Esophagus squamous epithelium (tissue), 4 donors: ENCODE measurements around the gene SERPINH1.

Source experiments
- CTCF ChIP-seq, 6 experiments: fragments of 450-650 bp in 4 of 6; fragments of 200-600 bp in 2 of 6; sonication (generic) in 2 of 6; IDR thresholded peaks; one replicate each; pipeline ENCODE4 v1.5.1; 2016 to 2019; ENCODE audit warnings: antibody characterized with exemption in 6 of 6, mild to moderate bottlenecking in 4 of 6, moderate library complexity in 4 of 6
- POLR2A ChIP-seq, 4 donors: fragments of 450-650 bp; IDR thresholded peaks; one replicate each; pipeline ENCODE4 v1.6.1; 2017; ENCODE audit warnings: antibody characterized with exemption in 4 of 4, mild to moderate bottlenecking in 4 of 4, moderate library complexity in 3 of 4

- TF ChIP-seq POLR2A (IDR thresholded peaks at IDR 0.05) (no peak), CTCF (IDR thresholded peaks at IDR 0.05) (no peak)
Measured at GRCh38 chr11:75523811-75524664, 38.0 kb upstream of the SERPINH1 start.
